ENCODE measurements around the gene S100A2.
"Not testable (repeated sequence)": the region's sequence is repeated elsewhere in the genome, so short reads cannot be mapped to it uniquely, and the experiment has no call there.

DNA sequence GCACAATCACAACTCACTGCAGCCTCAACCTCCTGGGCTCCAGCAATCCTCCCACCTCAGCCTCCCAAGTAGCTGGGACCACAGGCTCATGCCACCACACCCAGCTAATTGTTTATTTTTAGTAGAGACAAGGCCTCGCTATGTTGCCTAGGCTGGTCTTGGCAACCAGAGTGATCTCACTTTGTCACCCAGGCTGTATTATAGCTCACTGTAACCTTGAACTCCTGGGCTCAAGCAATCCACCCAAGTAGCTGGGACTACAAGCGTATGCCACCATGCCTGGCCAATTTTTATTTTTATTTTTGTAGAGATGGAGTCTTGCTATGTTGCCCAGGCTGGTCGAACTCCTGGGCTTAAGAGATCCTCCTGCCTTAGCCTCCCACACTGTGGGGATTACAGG, 3.6 kb downstream of the S100A2 start:
- TF ChIP-seq, protein P1, sequence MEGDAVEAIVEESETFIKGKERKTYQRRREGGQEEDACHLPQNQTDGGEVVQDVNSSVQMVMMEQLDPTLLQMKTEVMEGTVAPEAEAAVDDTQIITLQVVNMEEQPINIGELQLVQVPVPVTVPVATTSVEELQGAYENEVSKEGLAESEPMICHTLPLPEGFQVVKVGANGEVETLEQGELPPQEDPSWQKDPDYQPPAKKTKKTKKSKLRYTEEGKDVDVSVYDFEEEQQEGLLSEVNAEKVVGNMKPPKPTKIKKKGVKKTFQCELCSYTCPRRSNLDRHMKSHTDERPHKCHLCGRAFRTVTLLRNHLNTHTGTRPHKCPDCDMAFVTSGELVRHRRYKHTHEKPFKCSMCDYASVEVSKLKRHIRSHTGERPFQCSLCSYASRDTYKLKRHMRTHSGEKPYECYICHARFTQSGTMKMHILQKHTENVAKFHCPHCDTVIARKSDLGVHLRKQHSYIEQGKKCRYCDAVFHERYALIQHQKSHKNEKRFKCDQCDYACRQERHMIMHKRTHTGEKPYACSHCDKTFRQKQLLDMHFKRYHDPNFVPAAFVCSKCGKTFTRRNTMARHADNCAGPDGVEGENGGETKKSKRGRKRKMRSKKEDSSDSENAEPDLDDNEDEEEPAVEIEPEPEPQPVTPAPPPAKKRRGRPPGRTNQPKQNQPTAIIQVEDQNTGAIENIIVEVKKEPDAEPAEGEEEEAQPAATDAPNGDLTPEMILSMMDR (IDR thresholded peaks at IDR 0.05; ENCODE audit: insufficient read depth, low read depth, low read length): not testable (repeated sequence)
- not testable (repeated sequence) for TF ChIP-seq EZH2 (IDR thresholded peaks at IDR 0.05; ENCODE audit: insufficient read depth, low read length)

All from astrocyte (in vitro differentiated cells and primary cell).